ENCODE measurements around the gene JPT2. TPM values are rescaled to one million over a fixed set of nuclear protein-coding genes. Genes with fewer than 3 reads are reported as not detected.

JPT2 gene
- total and polyA plus RNA-seq, 10 of the 15 experiments (the other 5 are each of a cell fraction or from before 2014, with no cell fraction given) = 11.7 to 78.4 (median 48.4) TPM

- TF ChIP-seq ZNF274 (IDR thresholded peaks at IDR 0.05; ENCODE audit: insufficient read depth, insufficient read length) = no peak
- no peak for TF ChIP-seq BACH1 (IDR thresholded peaks at IDR 0.05; ENCODE audit: borderline replicate concordance)
- no peak for TF ChIP-seq SIX5 (IDR thresholded peaks at IDR 0.05; ENCODE audit: low read depth, low read length, severe bottlenecking)
- TF ChIP-seq SMARCA5 (IDR thresholded peaks at IDR 0.05) = no peak
- no peak for TF ChIP-seq ZZZ3 (IDR thresholded peaks at IDR 0.05; ENCODE audit: control insufficient read depth, insufficient read length, low read depth)
- no peak for TF ChIP-seq SUPT20H (IDR thresholded peaks at IDR 0.05; ENCODE audit: borderline replicate concordance, control insufficient read depth, low read depth, low read length)
- no peak for TF ChIP-seq E2F8 (IDR thresholded peaks at IDR 0.05; ENCODE audit: low read depth, partially characterized antibody)
- no peak for TF ChIP-seq ZNF24 (IDR thresholded peaks at IDR 0.05)
- no peak for TF ChIP-seq KDM1A (IDR thresholded peaks at IDR 0.05; ENCODE audit: borderline replicate concordance)
- no peak for TF ChIP-seq RAD51 (IDR thresholded peaks at IDR 0.05)
- TF ChIP-seq CUX1 (IDR thresholded peaks at IDR 0.05; ENCODE audit: insufficient replicate concordance, low read depth, low read length) = no peak
- no peak for TF ChIP-seq SREBF1 (IDR thresholded peaks at IDR 0.05; ENCODE audit: low read length)
Observed at GRCh38 chr16:1637526-1637925, 40.6 kb upstream of the JPT2 start (continued).
